Endodermal cell (in vitro differentiated cells): ENCODE results near the gene NUMBL. TPM values are rescaled to one million over a fixed set of nuclear protein-coding genes. Genes with fewer than 3 reads are reported as not detected.

ENCODE experiments used
- DNase-seq: peaks from one replicate; pipeline ENCODE4 v3.0.0-alpha.2; 2017
- H3K27ac ChIP-seq: 2 replicates; pipeline ENCODE4 v1.5.1; 2013; ENCODE audit warnings: mild to moderate bottlenecking, low read depth, low read length, moderate library complexity
- H3K27me3 ChIP-seq: 2 replicates; pipeline ENCODE4 v1.6.1; 2013; ENCODE audit warnings: mild to moderate bottlenecking, low read length, moderate library complexity; ENCODE audit not compliant: insufficient read depth, control insufficient read depth, poor library complexity, severe bottlenecking
- H3K36me3 ChIP-seq: 2 replicates; pipeline ENCODE4 v1.7.0; 2013; ENCODE audit warnings: mild to moderate bottlenecking, low read length, moderate library complexity; ENCODE audit not compliant: control insufficient read depth, insufficient read depth
- H3K4me1 ChIP-seq: one replicate; pipeline ENCODE4 v1.7.0; 2013; ENCODE audit warnings: low read length; ENCODE audit not compliant: control insufficient read depth, insufficient read depth
- H3K4me3 ChIP-seq: 2 replicates; pipeline ENCODE4 v1.5.1; 2013; ENCODE audit warnings: mild to moderate bottlenecking, low read length, moderate library complexity
- H3K9ac ChIP-seq: 2 replicates; pipeline ENCODE4 v1.6.1; 2013; ENCODE audit warnings: mild to moderate bottlenecking, low read length, moderate library complexity; ENCODE audit not compliant: poor library complexity, severe bottlenecking; ENCODE audit errors: extremely low read depth
- H3K9me3 ChIP-seq: 2 replicates; pipeline ENCODE4 v1.6.1; 2013; ENCODE audit warnings: mild to moderate bottlenecking, low read length, moderate library complexity; ENCODE audit not compliant: control insufficient read depth
- H3K27ac Mint-ChIP-seq: 2 replicates; pipeline ENCODE4 v1.8.0; 2020; ENCODE audit warnings: mixed read lengths
- H3K27me3 Mint-ChIP-seq: 2 replicates; pipeline ENCODE4 v1.8.0; 2021; ENCODE audit warnings: mild to moderate bottlenecking, mixed read lengths; ENCODE audit not compliant: insufficient read depth
- H3K36me3 Mint-ChIP-seq: 2 replicates; pipeline ENCODE4 v1.8.0; 2020; ENCODE audit warnings: low read depth, mixed read lengths
- H3K4me1 Mint-ChIP-seq: 2 replicates; pipeline ENCODE4 v1.8.0; 2020; ENCODE audit warnings: mixed read lengths
- H3K4me3 Mint-ChIP-seq: 2 replicates; pipeline ENCODE4 v1.8.0; 2020; ENCODE audit warnings: mild to moderate bottlenecking, moderate library complexity, mixed read lengths
- H3K9me3 Mint-ChIP-seq: 2 replicates; pipeline ENCODE4 v1.8.0; 2020; ENCODE audit warnings: mild to moderate bottlenecking, mixed read lengths
- CTCF ChIP-seq: fragments of 200-600 bp; sonication (generic); conservative IDR thresholded peaks from 2 replicates; pipeline ENCODE4 v1.5.0; 2021; ENCODE audit warnings: antibody characterized with exemption, mild to moderate bottlenecking
- WGBS, 2 experiments: methylation state at CpG; one replicate each; pipeline versions ENCODE4 v1.1.5 to v1.1.7; 2013; ENCODE audit warnings: missing lambda C conversion rate in 2 of 2, mixed read lengths in 1 of 2; ENCODE audit not compliant: insufficient coverage in 1 of 2, insufficient read length in 1 of 2; 5-methylcytosine and 5-hydroxymethylcytosine counted together
- total RNA-seq, 2 donors: library from RNA; stranded (reverse); fragmentation: NEBNext Ultra II Directional in 1 of 2; extraction: Animal tissue kit (Norgen Biotek cat#: 25700) in 1 of 2; gene quantifications; 2 replicates in 1 of 2; 3 replicates in 1 of 2; pipeline ENCODE4 v1.2.1, GENCODE V29; 2021

Gene NUMBL
- total RNA-seq, 2 donors from 2014 or later = 32.7 to 46.9 TPM

DNA sequence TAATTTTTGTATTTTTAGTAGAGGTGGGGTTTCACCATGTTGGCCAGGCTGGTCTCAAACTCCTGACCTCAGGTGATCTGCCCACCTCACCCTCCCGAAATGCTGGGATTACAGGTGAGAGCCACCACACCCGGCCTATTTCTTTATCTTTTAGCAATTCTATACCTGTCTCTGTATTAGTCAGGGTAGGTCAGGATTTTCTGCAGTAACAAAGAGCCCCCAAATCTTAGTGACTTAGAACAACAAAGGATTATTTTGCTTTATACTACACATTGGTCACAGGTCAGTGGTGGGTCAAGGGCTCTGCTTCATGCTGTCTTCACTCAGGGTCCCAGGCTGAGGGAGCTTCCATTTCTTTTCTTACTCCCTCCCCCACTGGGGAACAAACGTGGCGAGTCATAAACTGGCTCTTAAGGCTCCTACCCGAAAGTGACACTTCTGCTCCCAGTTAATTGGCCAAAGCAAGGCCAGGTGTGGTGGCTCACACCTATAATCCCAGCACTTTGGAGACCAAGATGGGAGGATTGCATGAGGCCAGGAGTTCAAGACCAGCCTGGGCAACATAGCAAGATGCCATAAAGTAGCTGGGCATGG, 33.3 kb upstream of the NUMBL start:
- no peak for DNase-seq
- Mint-ChIP-seq H3K4me3 (no peak overlapping the region), H3K27me3 (no peaks in the 10 kb centered on the region), H3K9me3 (no peaks in the 10 kb centered on the region), H3K4me1 (no peaks in the 10 kb centered on the region), H3K36me3 (peaks cover 65% of the 10 kb centered on the region), H3K27ac (no peak overlapping the region)
- Histone ChIP-seq H3K27me3 (no peaks in the 10 kb centered on the region), H3K9ac (no peak overlapping the region), H3K4me1 (no peaks in the 10 kb centered on the region), H3K27ac (no peak overlapping the region), H3K9me3 (no peaks in the 10 kb centered on the region), H3K4me3 (no peak overlapping the region), H3K36me3 (peaks cover 53% of the 10 kb centered on the region)
- TF ChIP-seq CTCF = no peak
- WGBS, 2 experiments = 88 to 92% methylated on average over 5 of the region's 5 CpGs

GRCh38 chr19:40721936-40722661, 31.6 kb upstream of the NUMBL start:
- Histone ChIP-seq H3K4me1 (no peaks in the 10 kb centered on the region), H3K36me3 (peaks cover 44% of the 10 kb centered on the region), H3K4me3 (no peak overlapping the region), H3K9me3 (no peaks in the 10 kb centered on the region), H3K27me3 (no peaks in the 10 kb centered on the region), H3K9ac (no peak overlapping the region), H3K27ac (no peak overlapping the region)
- H3K9me3 Mint-ChIP-seq = no peaks in the 10 kb centered on the region
- H3K4me3 Mint-ChIP-seq = no peak overlapping the region
- no peak for DNase-seq
- 83 to 94% methylated on average over 2 to 7 of the region's 9 CpGs for WGBS, 2 experiments
- H3K36me3 Mint-ChIP-seq = peaks cover 55% of the 10 kb centered on the region
- H3K27me3 Mint-ChIP-seq = no peaks in the 10 kb centered on the region
- H3K4me1 Mint-ChIP-seq = peaks cover 5% of the 10 kb centered on the region
- TF ChIP-seq CTCF = no peak
- no peak overlapping the region for H3K27ac Mint-ChIP-seq

DNA sequence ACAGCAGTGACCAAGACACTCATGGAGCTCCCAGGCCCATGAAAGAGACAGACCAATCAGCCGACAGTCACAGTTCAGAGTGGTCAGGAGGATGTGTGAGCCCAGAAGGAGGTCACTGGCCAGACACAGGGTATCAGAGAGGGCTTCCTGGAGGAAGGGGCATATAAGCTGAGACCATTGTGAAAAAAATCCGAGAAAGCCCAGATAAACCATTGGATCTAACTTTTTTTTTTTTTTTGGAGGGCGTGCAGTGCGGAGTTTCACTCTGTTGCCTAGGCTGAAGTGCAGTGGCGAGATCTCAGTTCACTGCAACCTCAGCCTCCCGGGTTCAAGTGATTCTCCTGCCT, 30.7 kb upstream of the NUMBL start:
- Histone ChIP-seq H3K4me1 (no peaks in the 10 kb centered on the region), H3K36me3 (peaks cover 35% of the 10 kb centered on the region), H3K27me3 (no peaks in the 10 kb centered on the region), H3K9ac (no peak overlapping the region), H3K4me3 (no peak overlapping the region), H3K27ac (no peak overlapping the region), H3K9me3 (no peaks in the 10 kb centered on the region)
- H3K27me3 Mint-ChIP-seq = no peaks in the 10 kb centered on the region
- TF ChIP-seq CTCF = no peak
- no peak for DNase-seq
- H3K4me1 Mint-ChIP-seq = peaks cover 8% of the 10 kb centered on the region
- no peaks in the 10 kb centered on the region for H3K9me3 Mint-ChIP-seq
- H3K36me3 Mint-ChIP-seq = peaks cover 47% of the 10 kb centered on the region
- no peak overlapping the region for H3K4me3 Mint-ChIP-seq
- no peak overlapping the region for H3K27ac Mint-ChIP-seq
- WGBS, 2 experiments = 68 to 86% methylated on average over 4 to 6 of the region's 6 CpGs
